Nephron progenitor cell (in vitro differentiated cells): ENCODE measurements around the gene CXADR.

Source experiments
- DNase-seq: peaks from one replicate; pipeline ENCODE4 v3.0.0; 2021
- H3K27ac Mint-ChIP-seq: 2 replicates; pipeline ENCODE4 v1.8.0; 2021; ENCODE audit warnings: mild to moderate bottlenecking, moderate library complexity, mixed read lengths
- H3K27me3 Mint-ChIP-seq: 2 replicates; pipeline ENCODE4 v1.8.0; 2021; ENCODE audit warnings: mild to moderate bottlenecking, low read depth, mixed read lengths; ENCODE audit not compliant: poor library complexity
- H3K36me3 Mint-ChIP-seq: 2 replicates; pipeline ENCODE4 v1.8.0; 2021; ENCODE audit warnings: low read depth, mixed read lengths
- H3K4me1 Mint-ChIP-seq: 2 replicates; pipeline ENCODE4 v1.8.0; 2021; ENCODE audit warnings: mixed read lengths
- H3K4me3 Mint-ChIP-seq: 2 replicates; pipeline ENCODE4 v1.8.0; 2021; ENCODE audit warnings: mild to moderate bottlenecking, moderate library complexity, mixed read lengths
- H3K9me3 Mint-ChIP-seq: 2 replicates; pipeline ENCODE4 v1.8.0; 2021; ENCODE audit warnings: mild to moderate bottlenecking, moderate library complexity, mixed read lengths
- CTCF ChIP-seq: fragments of 200-600 bp; sonication (generic); IDR thresholded peaks from 2 replicates; pipeline ENCODE4 v1.5.0; 2021; ENCODE audit warnings: antibody characterized with exemption

The CXADR gene

GRCh38 chr21:17612565-17613241, 99.9 kb downstream of the CXADR start, which contains the start of gene BTG3:
Gene BTG3 (minus strand): TSS chr21:17612901. CDS start chr21:17609144, 3,757 bp downstream.
- DNase-seq = peak; percentile 83
- Mint-ChIP-seq H3K4me1 (peaks cover 25% of the 10 kb centered on the region), H3K9me3 (no peaks in the 10 kb centered on the region), H3K4me3 (peak within 1 kb of the TSS; percentile 89), H3K27me3 (peaks cover 5% of the 10 kb centered on the region), H3K27ac (peak within 1 kb of the TSS; percentile 98), H3K36me3 (peaks cover 29% of the 10 kb centered on the region)
- no peak for TF ChIP-seq CTCF

- H3K27me3 Mint-ChIP-seq = peaks cover 5% of the 10 kb centered on the region
- H3K4me1 Mint-ChIP-seq = peaks cover 25% of the 10 kb centered on the region
- DNase-seq = no peak
- peak overlapping the region; percentile 82 for H3K4me3 Mint-ChIP-seq
- no peaks in the 10 kb centered on the region for H3K9me3 Mint-ChIP-seq
- H3K36me3 Mint-ChIP-seq = peaks cover 24% of the 10 kb centered on the region
- no peak for TF ChIP-seq CTCF
- no peak overlapping the region for H3K27ac Mint-ChIP-seq
Observed at GRCh38 chr21:17613242-17613676, 100.4 kb downstream of the CXADR start.

GRCh38 chr21:17616831-17617230, 104.0 kb downstream of the CXADR start:
- H3K27ac Mint-ChIP-seq = no peak overlapping the region
- no peak overlapping the region for H3K4me3 Mint-ChIP-seq
- H3K9me3 Mint-ChIP-seq = no peaks in the 10 kb centered on the region
- H3K27me3 Mint-ChIP-seq = peaks cover 9% of the 10 kb centered on the region
- no peaks in the 10 kb centered on the region for H3K36me3 Mint-ChIP-seq
- no peak for DNase-seq
- H3K4me1 Mint-ChIP-seq = no peaks in the 10 kb centered on the region
- TF ChIP-seq CTCF = no peak

- Mint-ChIP-seq H3K27me3 (peaks cover 8% of the 10 kb centered on the region), H3K4me3 (no peak overlapping the region), H3K9me3 (no peaks in the 10 kb centered on the region), H3K27ac (no peak overlapping the region), H3K36me3 (no peaks in the 10 kb centered on the region), H3K4me1 (no peaks in the 10 kb centered on the region)
- TF ChIP-seq CTCF = no peak
- DNase-seq = no peak
Observed at GRCh38 chr21:17622018-17622417, 109.2 kb downstream of the CXADR start.

- no peak overlapping the region for H3K27ac Mint-ChIP-seq
- no peak overlapping the region for H3K4me3 Mint-ChIP-seq
- no peak for DNase-seq
- H3K4me1 Mint-ChIP-seq = no peaks in the 10 kb centered on the region
- TF ChIP-seq CTCF = no peak
- H3K36me3 Mint-ChIP-seq = peaks cover 4% of the 10 kb centered on the region
- no peaks in the 10 kb centered on the region for H3K9me3 Mint-ChIP-seq
- H3K27me3 Mint-ChIP-seq = peaks cover 5% of the 10 kb centered on the region
Observed at GRCh38 chr21:17631195-17631594, 118.4 kb downstream of the CXADR start.

DNA sequence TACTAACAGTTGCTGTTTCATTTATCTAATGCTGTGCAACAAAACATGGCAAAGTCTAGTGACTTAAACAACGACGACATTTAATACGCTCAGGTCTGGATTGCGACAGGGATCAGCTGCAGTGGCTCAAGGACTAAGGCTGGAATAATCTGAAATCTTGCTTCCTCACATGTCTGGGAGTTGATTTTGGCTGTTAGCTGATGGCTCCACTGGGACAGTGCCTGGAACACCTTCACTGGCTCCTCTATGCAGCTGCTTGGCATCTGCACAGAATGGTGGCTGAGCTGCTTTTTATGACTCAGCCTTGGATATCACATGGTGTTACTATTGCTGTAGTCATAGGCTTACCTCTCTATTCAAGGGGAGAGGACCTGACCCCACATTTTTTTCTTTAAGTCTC, 123.9 kb downstream of the CXADR start:
- TF ChIP-seq CTCF = no peak
- no peak overlapping the region for H3K27ac Mint-ChIP-seq
- no peaks in the 10 kb centered on the region for H3K4me1 Mint-ChIP-seq
- peaks cover 9% of the 10 kb centered on the region for H3K9me3 Mint-ChIP-seq
- no peak overlapping the region for H3K4me3 Mint-ChIP-seq
- H3K27me3 Mint-ChIP-seq = peaks cover 5% of the 10 kb centered on the region
- no peak for DNase-seq
- H3K36me3 Mint-ChIP-seq = no peaks in the 10 kb centered on the region
